WTC11 (cell line): Measurements from ENCODE around the gene TNRC6A.

Experiments
- CREB1 ChIP-seq: sonication (generic); formaldehyde crosslinking; IDR thresholded peaks from 2 replicates; pipeline ENCODE4 v1.8.0; 2023; ENCODE audit warnings: mild to moderate bottlenecking, missing genetic modification reagents
- FOXJ3 ChIP-seq: sonication (generic); formaldehyde crosslinking; IDR thresholded peaks from 2 replicates; pipeline ENCODE4 v1.9.0; 2021; ENCODE audit warnings: missing genetic modification reagents, mild to moderate bottlenecking, borderline replicate concordance
- IRF2 ChIP-seq: sonication (generic); formaldehyde crosslinking; IDR thresholded peaks from 2 replicates; pipeline ENCODE4 v1.8.0; 2022; ENCODE audit warnings: low read depth, missing genetic modification reagents, borderline replicate concordance
- MYBL2 ChIP-seq: sonication (generic); formaldehyde crosslinking; IDR thresholded peaks from 2 replicates; pipeline ENCODE4 v1.8.1; 2023; ENCODE audit warnings: mild to moderate bottlenecking, moderate library complexity, missing genetic modification reagents
- NFE2L1 ChIP-seq: sonication (generic); formaldehyde crosslinking; IDR thresholded peaks from 2 replicates; pipeline ENCODE4 v1.8.1; 2023; ENCODE audit warnings: missing genetic modification reagents
- NR3C1 ChIP-seq: sonication (generic); formaldehyde crosslinking; conservative IDR thresholded peaks from 2 replicates; pipeline ENCODE4 v1.8.1; 2023; ENCODE audit warnings: low read depth, mild to moderate bottlenecking, missing genetic modification reagents
- SOX15 ChIP-seq: fragments of 250-450 bp; sonication (Bioruptor Pico); IDR thresholded peaks from 2 replicates; pipeline ENCODE4 v1.9.0; 2021; ENCODE audit warnings: mild to moderate bottlenecking
- SP1 ChIP-seq: sonication (generic); formaldehyde crosslinking; conservative IDR thresholded peaks from 2 replicates; pipeline ENCODE4 v1.8.1; 2022; ENCODE audit warnings: missing genetic modification reagents
- ZNF232 ChIP-seq: sonication (generic); formaldehyde crosslinking; IDR thresholded peaks from 2 replicates; pipeline ENCODE4 v1.8.0; 2022; ENCODE audit warnings: mild to moderate bottlenecking, missing genetic modification reagents
- TF ChIP-seq, protein P1 (sequence below): fragments of 200-600 bp; IDR thresholded peaks from 2 replicates; pipeline ENCODE4 v1.8.0; 2022; ENCODE audit warnings: antibody characterized with exemption
- TF ChIP-seq, protein P2 (sequence below): fragments of 250-450 bp; sonication (Bioruptor Pico); IDR thresholded peaks from 2 replicates; pipeline ENCODE4 v2.1.2; 2022; ENCODE audit warnings: mild to moderate bottlenecking, moderate library complexity
- TF ChIP-seq, protein P3 (sequence below): sonication (generic); formaldehyde crosslinking; conservative IDR thresholded peaks from 2 replicates; pipeline ENCODE4 v1.8.1; 2022; ENCODE audit warnings: mild to moderate bottlenecking, missing genetic modification reagents
- TF ChIP-seq, protein P4 (sequence below): sonication (generic); formaldehyde crosslinking; IDR thresholded peaks from 2 replicates; pipeline ENCODE4 v1.8.0; 2023; ENCODE audit warnings: missing genetic modification reagents, mild to moderate bottlenecking, borderline replicate concordance
- TF ChIP-seq, protein P5 (sequence below): sonication (generic); formaldehyde crosslinking; IDR thresholded peaks from 2 replicates; pipeline ENCODE4 v1.8.1; 2022; ENCODE audit warnings: low read depth, missing genetic modification reagents, borderline replicate concordance

DNA sequence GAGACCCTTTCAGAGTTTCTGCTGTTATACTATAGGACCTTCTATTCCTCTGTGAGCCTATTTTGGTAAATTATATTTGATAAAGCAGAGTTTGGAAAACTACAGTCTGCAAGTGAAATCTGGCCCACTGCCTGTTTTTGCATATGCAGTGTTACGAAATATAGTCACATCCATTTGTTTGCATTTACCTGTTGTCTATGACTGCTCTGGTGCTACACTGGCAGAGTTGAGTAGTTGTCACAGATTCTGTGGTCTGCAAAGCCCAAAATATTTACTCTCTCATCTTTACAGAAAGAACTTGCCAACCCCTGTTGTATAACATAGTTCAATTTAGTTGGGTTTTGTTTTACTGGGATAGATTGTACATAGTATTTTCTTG lies 42.3 kb downstream of the TNRC6A start:
- TF ChIP-seq SP1 (no peak), MYBL2 (no peak), ZNF232 (no peak), CREB1 (CRISPR knock-in tag) (no peak), FOXJ3 (CRISPR knock-in tag) (no peak), IRF2 (CRISPR knock-in tag) (no peak), SOX15 (CRISPR knock-in tag) (no peak), NR3C1 (no peak), NFE2L1 (CRISPR knock-in tag) (no peak)
- TF ChIP-seq, protein P1, sequence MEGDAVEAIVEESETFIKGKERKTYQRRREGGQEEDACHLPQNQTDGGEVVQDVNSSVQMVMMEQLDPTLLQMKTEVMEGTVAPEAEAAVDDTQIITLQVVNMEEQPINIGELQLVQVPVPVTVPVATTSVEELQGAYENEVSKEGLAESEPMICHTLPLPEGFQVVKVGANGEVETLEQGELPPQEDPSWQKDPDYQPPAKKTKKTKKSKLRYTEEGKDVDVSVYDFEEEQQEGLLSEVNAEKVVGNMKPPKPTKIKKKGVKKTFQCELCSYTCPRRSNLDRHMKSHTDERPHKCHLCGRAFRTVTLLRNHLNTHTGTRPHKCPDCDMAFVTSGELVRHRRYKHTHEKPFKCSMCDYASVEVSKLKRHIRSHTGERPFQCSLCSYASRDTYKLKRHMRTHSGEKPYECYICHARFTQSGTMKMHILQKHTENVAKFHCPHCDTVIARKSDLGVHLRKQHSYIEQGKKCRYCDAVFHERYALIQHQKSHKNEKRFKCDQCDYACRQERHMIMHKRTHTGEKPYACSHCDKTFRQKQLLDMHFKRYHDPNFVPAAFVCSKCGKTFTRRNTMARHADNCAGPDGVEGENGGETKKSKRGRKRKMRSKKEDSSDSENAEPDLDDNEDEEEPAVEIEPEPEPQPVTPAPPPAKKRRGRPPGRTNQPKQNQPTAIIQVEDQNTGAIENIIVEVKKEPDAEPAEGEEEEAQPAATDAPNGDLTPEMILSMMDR: no peak
- TF ChIP-seq, protein P2, sequence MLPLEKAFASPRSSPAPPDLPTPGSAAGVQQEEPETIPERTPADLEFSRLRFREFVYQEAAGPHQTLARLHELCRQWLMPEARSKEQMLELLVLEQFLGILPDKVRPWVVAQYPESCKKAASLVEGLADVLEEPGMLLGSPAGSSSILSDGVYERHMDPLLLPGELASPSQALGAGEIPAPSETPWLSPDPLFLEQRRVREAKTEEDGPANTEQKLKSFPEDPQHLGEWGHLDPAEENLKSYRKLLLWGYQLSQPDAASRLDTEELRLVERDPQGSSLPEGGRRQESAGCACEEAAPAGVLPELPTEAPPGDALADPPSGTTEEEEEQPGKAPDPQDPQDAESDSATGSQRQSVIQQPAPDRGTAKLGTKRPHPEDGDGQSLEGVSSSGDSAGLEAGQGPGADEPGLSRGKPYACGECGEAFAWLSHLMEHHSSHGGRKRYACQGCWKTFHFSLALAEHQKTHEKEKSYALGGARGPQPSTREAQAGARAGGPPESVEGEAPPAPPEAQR (CRISPR knock-in tag): no peak
- TF ChIP-seq, protein P3, sequence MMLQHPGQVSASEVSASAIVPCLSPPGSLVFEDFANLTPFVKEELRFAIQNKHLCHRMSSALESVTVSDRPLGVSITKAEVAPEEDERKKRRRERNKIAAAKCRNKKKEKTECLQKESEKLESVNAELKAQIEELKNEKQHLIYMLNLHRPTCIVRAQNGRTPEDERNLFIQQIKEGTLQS (CRISPR knock-in tag): no peak
- TF ChIP-seq, protein P4, sequence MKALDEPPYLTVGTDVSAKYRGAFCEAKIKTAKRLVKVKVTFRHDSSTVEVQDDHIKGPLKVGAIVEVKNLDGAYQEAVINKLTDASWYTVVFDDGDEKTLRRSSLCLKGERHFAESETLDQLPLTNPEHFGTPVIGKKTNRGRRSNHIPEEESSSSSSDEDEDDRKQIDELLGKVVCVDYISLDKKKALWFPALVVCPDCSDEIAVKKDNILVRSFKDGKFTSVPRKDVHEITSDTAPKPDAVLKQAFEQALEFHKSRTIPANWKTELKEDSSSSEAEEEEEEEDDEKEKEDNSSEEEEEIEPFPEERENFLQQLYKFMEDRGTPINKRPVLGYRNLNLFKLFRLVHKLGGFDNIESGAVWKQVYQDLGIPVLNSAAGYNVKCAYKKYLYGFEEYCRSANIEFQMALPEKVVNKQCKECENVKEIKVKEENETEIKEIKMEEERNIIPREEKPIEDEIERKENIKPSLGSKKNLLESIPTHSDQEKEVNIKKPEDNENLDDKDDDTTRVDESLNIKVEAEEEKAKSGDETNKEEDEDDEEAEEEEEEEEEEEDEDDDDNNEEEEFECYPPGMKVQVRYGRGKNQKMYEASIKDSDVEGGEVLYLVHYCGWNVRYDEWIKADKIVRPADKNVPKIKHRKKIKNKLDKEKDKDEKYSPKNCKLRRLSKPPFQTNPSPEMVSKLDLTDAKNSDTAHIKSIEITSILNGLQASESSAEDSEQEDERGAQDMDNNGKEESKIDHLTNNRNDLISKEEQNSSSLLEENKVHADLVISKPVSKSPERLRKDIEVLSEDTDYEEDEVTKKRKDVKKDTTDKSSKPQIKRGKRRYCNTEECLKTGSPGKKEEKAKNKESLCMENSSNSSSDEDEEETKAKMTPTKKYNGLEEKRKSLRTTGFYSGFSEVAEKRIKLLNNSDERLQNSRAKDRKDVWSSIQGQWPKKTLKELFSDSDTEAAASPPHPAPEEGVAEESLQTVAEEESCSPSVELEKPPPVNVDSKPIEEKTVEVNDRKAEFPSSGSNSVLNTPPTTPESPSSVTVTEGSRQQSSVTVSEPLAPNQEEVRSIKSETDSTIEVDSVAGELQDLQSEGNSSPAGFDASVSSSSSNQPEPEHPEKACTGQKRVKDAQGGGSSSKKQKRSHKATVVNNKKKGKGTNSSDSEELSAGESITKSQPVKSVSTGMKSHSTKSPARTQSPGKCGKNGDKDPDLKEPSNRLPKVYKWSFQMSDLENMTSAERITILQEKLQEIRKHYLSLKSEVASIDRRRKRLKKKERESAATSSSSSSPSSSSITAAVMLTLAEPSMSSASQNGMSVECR: no peak
- TF ChIP-seq, protein P5, sequence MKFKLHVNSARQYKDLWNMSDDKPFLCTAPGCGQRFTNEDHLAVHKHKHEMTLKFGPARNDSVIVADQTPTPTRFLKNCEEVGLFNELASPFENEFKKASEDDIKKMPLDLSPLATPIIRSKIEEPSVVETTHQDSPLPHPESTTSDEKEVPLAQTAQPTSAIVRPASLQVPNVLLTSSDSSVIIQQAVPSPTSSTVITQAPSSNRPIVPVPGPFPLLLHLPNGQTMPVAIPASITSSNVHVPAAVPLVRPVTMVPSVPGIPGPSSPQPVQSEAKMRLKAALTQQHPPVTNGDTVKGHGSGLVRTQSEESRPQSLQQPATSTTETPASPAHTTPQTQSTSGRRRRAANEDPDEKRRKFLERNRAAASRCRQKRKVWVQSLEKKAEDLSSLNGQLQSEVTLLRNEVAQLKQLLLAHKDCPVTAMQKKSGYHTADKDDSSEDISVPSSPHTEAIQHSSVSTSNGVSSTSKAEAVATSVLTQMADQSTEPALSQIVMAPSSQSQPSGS (CRISPR knock-in tag): no peak
